Stimulated activated CD8-positive, alpha-beta memory T cell treated with anti-CD3 and anti-CD28 coated beads, Interleukin-2, amount 100 ng/mL, for 1 hour (primary cell): ENCODE measurements around the gene LHCGR.
"Not testable (repeated sequence)": the region's sequence is repeated elsewhere in the genome, so short reads cannot be mapped to it uniquely, and the experiment has no call there.

Experiments
- DNase-seq, 2 donors: peaks; one replicate each; pipeline ENCODE4 v3.0.0-alpha.2; 2020; ENCODE audit warnings: low read depth in 2 of 2

Gene LHCGR

DNA sequence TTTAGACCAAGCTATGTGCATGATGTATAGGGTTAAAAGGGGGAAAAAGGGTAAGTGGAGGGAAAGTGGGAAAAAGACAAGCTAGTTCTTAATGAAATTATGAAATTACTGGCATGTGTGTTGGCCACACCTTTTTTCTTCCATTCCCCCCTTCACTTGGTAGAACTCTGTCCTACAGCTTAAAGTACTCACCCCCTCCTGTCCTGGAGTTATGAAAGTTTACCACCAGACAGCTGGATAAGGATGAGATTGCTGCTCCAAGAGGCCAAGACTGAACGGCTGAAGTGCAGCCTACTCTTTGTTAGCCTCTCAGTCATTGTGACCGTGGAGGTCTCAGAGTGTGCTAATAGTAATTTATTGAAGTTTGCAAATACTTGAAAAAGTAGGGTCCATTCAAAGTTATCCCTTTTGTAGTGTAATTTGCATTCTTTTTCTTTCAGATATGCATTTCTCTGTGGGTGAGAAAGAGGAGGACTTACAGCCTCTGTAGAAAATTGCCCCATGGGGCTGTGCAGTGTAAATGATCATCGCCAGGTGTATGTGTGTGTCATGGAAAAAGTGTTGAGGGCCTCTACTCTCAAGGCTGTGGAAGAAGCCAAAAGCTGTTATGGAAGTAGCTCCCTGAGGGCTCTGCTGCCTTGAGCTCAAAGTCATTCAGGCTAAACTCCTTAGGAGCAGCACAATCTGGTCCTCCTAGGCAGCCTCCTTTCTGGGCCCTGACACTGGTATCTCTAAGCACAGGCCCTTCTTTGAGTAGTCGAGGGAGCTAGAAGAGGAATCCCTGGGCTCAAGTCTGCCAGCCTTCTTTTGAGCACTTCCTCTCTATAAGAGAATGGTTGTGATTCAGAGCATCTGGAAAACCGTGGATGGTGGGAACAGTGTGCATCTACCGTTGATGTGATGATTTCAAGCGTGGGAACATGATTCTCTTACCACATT is 46.2 kb downstream of the LHCGR start:
- DNase-seq = no peak

DNA sequence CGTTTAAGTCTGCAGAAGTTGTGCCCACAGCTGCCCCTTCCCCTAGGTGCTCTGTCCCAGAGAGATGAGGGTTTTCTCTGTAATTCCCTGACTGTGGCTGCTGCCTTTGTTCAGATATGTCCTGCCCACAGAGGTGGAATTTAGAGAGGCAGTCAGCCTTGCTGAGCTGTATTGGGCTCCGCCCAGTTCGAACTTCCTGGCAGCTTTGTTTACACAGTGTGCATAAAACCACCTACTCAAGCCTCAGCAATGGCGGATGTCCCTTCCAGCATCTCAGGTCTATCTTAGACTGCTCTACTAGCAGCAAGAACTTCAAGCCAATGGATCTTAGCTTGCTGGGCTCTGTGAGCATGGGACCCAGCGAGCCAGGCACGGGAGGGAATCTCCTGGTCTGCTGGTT is 48.1 kb downstream of the LHCGR start:
- no peak for DNase-seq

DNA sequence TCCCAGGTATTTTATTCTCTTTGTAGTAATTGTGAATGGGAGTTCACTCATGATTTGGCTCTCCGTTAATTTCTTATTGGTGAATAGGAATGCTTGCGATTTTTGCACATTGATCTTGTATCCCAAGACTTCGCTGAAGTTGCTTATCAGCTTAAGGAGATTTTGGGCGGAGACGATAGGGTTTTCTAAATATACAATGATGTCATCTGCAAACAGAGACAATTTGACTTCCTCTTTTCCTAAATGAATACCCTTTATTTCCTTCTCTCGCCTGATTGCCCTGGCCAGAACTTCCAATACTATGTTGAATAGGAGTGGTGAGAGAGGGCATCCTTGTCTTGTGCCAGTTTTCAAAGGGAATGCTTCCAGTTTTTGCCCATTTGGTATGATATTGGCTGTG is 51.9 kb downstream of the LHCGR start:
- not testable (repeated sequence) for DNase-seq

DNA sequence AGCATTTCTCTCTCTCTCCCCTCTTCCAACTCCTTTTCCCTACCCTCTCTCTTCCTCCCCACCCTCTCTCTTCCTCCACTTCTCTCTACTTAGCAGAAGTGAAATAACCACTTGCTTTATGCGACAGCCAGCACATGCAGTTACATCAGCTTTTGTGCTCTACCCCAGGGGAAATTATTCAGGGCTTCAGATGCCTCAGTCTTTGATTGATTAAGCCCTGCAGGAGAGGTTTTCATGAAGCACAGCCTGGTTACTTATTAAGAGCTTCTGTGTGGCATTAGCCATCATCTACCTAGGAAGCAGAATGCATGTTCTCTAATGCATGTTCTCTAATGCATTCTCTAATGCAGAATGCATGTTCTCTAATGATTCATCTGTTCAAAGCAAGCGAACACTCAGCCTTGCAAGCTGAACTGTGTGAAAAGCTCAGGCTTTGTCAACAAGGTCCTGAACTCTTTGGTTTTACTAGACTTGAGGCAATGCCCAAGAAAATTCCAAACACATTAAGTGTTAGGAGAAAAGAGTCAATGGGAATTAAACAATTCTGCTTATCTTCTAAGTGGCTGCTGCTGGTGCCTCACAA is 56.1 kb downstream of the LHCGR start:
- DNase-seq = no peak

DNA sequence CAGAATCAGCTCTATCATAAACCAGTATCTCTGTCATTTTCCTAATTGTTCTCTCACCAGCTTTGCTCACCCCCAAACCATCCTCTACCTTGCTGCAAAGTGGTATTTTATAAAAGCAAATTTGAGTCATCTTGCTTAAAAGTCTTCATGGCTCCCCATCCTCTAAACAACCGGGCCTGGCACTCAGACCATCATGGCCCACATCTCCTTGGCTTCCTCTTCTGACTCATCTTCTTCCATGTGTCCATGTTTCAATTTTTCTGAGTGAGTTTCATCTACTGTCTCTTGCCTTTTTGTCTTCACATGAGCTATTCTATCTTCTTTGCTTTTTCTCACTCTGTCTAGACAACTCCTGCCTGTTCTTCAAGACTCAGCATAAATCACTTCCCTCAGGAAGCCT is 58.6 kb downstream of the LHCGR start:
- no peak for DNase-seq

DNA sequence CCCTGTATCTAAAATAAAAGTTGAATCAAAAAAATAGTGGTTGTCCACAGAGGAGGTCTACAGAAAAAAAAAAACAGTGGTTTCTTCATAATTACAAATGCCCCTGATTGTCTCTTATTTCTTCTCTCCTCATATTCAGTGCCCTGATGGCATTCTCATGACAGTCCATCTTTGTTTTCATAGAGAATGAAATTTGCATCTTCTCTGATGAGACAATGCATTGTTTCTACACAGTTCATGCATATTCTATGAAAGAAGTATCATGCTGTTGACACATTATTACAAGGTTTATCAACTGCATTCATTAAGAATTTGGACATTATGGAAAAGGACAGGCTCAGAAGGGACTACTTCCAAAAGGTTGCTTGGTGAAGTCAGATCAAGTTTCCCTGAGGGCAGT is 59.5 kb downstream of the LHCGR start:
- no peak for DNase-seq

DNA sequence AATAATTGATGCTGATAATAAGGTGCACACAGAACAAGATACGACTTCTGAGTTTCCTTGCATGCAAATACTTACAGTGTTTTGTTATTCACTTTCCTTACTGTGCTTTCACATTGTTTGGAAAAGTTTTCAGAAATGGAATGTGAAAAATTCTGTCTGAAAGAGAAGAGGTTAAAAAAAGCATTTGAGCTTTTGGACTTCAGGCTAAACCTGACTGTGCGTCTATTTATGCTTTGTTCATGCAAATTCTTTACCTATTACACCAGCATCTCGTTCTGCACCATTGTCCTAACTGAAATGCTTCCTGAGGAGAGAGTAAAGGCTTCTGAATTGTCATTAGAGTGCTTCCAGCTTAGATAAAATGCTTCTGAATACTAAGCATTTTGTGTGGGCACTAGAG is 61.4 kb downstream of the LHCGR start:
- DNase-seq = no peak

DNA sequence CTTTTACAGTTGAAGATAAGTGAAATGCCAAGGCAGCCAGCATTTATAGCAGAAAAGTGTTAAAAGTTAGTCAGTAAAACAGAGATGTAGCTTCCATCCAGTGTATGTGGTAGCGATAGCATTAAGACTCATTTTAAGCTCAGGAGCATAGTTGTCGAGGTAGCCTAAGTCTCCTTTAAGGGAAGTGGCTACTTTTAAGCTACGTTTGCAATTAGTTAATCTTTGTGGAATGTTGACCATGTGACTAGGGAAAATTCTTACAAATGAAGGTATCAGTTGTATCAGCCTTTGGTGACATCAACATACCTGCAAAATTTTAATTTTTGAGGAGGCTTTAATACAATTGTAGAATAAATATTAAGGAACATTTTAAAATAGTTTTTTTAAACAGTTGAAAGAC is 61.9 kb downstream of the LHCGR start:
- DNase-seq = no peak

DNA sequence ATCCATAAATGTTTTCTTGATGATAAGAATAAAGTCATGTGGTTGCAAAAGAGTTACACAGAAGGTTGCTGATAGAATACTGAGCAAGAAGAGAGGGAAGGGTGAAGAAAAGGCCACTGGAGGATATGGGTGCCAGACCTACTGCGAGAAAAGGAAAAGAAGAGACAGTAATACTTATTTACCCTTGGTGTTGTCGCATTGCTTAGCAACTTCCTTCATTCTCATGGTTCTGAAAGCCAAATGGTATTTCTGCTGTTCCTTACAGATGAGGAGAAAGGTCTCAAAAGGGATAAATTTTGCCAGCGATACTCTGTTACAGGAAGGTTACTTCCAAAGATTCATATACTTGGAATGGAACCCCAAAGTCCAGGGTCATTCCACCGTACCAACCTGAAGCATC is 62.5 kb downstream of the LHCGR start:
- DNase-seq = no peak

DNA sequence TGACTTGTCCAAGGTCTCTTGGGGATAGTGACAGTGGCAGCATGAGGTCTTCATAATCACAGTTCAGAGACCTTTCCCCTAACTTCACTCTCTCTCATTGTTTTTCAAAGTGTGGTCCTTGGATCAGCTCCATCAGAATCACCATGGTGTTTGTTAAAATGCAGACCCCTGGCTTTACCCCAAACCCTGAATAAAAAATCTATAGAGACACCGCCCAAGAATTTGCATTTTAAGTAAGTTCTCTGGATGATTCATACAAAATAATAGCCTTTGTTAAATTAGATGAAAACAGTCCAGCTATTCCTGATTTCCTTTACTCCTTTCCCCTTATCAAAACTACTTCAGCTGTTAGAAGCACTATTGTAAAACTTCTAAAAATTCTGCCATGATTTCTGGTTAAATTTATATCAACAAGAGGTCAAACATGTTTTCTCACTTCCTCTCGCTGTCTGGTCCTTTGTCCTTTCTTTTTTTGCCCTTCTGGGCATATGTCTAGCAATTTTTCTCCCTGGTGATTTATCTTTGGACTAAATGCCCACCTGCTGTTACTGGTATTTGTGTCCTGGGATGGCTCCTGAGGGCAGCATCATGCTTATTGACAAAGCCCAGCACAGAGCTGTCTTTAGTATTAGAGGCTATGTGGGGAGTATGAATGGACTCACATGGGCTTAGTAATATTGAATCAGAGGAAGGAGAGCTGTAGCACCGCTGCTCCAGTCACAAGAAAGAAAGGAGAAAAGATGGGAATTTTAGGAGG is 63.4 kb downstream of the LHCGR start:
- no peak for DNase-seq

DNA sequence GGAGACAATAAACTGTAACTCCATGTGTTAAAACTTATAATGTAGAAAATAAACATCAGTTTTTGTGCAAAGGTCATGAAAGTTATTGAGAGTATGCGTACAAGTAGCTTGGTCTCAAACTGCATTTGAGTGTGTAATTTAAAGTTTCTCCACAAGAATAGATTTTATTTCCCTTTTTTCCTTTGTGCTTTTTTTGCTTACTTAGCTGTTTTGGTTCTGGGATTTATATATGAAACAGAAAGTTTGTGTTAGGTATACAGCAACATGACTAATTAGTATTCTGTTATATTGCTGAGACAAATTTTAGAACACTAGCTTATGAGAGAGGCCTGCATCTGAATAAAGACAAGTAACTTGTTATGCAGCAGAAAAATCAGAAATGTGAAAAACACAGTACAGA is 70.4 kb downstream of the LHCGR start:
- no peak for DNase-seq

DNA sequence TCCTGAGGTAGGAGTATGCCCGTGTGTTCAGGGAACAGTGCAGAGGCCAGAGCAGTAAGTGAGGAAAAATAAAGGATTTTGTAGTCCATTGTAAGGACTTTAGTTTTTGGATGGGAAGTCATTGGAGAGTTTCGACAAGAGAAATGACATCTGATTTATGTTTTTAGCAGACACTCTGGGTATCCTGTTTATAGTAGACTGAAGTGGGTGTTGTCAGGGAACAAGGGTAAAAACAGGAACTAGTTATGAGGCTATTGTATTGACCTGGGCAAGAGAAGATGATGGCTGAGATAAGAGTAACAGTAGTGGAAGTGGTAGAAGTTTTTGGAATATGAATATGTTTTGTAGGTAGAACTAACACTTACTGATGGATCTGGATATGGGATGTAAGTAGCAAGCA is 78.1 kb downstream of the LHCGR start:
- DNase-seq = no peak

DNA sequence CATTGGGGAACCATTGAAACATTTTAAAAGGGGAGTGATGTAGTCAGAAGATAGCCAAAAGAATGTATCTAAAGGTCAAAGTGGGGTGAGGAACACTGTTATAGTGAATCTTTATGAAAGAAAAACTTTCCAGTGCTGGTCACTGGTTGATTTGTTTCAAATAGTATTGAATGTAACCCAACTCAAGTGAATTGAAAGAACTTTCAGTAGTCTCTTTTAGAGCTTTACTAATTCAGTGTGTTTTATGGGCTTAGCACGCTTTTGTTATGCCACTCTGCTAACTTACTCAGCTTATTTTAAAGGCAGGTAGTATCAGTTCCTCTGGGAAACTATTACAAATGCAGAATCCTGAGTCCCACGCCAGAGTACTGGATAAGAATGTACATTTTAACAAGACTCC is 80.6 kb downstream of the LHCGR start:
- no peak for DNase-seq

DNA sequence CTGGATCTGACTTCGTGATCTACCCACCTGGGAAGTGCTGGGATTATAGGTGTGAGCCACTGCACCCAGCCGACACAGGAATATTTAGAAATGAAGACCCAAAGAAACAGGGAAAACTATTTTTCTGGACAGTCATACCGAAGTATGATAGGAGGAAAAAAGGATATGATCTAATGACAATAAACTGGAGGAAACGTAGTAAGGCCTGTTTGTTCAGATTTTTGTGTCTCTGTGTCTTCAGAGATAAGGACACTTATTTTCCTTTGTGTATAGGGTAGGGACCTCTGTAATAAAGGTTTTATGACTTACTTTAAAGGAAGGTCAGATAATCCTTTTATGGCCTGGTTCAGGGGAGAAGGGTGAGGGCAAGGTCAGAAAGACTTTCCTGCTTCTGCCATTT is 81.9 kb downstream of the LHCGR start:
- DNase-seq = no peak

DNA sequence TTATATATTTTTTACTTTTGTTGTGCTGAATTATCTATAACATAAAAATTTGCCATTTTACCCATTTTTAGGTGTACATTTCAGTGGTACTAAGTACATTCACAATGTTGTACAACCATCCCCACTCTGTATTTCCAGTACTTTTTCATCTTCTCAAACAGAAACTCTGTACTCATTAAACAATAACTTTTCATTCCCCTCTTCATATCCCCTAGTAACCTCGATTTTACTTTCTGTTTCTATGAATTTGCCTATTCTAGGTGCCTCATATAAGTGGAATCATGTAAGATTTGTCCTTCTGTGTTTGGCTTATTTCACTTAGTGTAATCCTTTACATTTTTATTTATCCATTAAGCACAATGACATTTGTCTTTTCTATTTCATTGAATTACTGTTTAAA is 86.5 kb downstream of the LHCGR start:
- DNase-seq = no peak

DNA sequence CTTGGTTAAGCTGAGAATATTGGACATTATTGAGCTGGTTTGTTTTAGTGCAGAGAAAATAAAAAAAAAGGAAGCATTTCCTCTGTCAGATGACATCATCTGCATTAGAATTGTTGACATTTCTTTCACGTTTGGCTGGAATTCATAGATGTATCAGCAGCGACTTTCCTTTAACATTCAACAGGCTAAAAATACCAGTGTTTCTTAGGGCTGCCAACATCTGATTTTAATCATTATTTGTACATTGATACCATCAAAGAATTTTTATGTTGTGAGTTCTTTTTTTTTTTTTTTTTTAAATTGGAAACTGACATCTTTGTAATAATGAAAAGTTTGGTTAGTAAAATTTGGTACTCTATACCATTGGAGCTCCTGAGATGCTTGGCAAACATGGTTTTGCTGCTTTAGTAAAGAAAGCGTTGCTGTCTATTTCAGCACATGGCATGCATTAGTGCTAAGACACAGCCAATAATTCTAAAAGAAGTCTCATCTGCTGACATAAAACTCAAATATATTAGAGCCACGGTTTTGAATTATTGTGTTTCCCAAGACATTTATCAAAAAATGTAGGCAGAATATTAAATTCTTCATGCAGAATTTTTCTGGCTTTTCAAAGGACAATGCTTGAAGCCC is 104.2 kb downstream of the LHCGR start:
- DNase-seq = no peak

DNA sequence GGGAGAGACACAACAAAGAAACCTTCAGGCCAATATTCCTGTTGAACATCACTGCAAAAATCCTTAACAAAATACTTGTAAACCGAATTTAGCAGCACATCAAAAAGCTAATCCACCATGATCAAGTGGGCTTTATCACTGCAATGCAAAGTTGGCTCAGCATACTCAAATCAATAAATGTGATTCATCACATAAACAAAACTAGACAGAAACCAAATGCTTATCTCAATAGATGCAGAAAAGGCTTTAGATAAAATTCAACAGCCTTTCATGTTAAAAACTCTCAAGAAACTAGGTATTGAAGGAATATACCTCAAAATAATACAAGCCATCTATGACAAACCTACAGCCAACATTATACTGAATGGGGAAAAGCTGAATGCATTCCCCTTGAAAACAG is 117.3 kb downstream of the LHCGR start:
- DNase-seq = no peak
